CD4-positive, alpha-beta memory T cell (primary cell): ENCODE results near the gene CCSER1. TPM values are rescaled to one million over a fixed set of nuclear protein-coding genes. Genes with fewer than 3 reads are reported as not detected.

ENCODE experiments used
- CTCF ChIA-PET: fragments of 350-600 bp; sonication (Branson Sonifier 250); formaldehyde crosslinking; loops from one replicate; lab custom pipeline; 2021; ENCODE audit warnings: inconsistent platforms; ENCODE audit not compliant: partially characterized antibody; lab: Charles Lee
- POLR2A ChIA-PET: fragments of 350-600 bp; sonication (Branson Sonifier 250); formaldehyde crosslinking; loops from one replicate; lab custom pipeline; 2021; ENCODE audit not compliant: partially characterized antibody; lab: Charles Lee
- DNase-seq, 5 donors: peaks; one replicate each; pipeline versions ENCODE4 v3.0.0 to v3.0.0-alpha.2; 2020 to 2022; ENCODE audit warnings: mixed read lengths in 1 of 5
- H3K27ac ChIP-seq: one replicate; pipeline ENCODE4 v1.7.0; 2013; ENCODE audit warnings: low read depth, low read length
- H3K27me3 ChIP-seq: 2 replicates; pipeline ENCODE4 v1.7.0; 2013; ENCODE audit warnings: mild to moderate bottlenecking, low read length, moderate library complexity; ENCODE audit not compliant: insufficient read depth
- H3K36me3 ChIP-seq: 2 replicates; pipeline ENCODE4 v1.7.0; 2013; ENCODE audit warnings: mild to moderate bottlenecking, low read length, moderate library complexity; ENCODE audit not compliant: insufficient read depth
- H3K4me1 ChIP-seq: 2 replicates; pipeline ENCODE4 v1.7.0; 2013; ENCODE audit warnings: mild to moderate bottlenecking, low read length, moderate library complexity; ENCODE audit not compliant: insufficient read depth
- H3K4me3 ChIP-seq, 2 donors: one replicate each; pipeline ENCODE4 v1.7.0; 2013; ENCODE audit warnings: low read length in 2 of 2, mild to moderate bottlenecking in 1 of 2
- H3K9me3 ChIP-seq, 2 donors: one replicate each; pipeline ENCODE4 v1.7.0; 2013; ENCODE audit warnings: low read length in 2 of 2, control low read depth in 1 of 2; ENCODE audit not compliant: control insufficient read depth in 1 of 2
- H3K27ac Mint-ChIP-seq, 7 donors: one replicate each; pipeline ENCODE4 v1.8.0; 2020 to 2021; ENCODE audit warnings: mixed read lengths in 7 of 7, mild to moderate bottlenecking in 6 of 7, inconsistent platforms in 3 of 7, moderate library complexity in 3 of 7
- H3K27me3 Mint-ChIP-seq, 2 donors: one replicate each; pipeline ENCODE4 v1.8.0; 2020 to 2021; ENCODE audit warnings: mixed read lengths in 2 of 2
- H3K36me3 Mint-ChIP-seq, 2 donors: one replicate each; pipeline ENCODE4 v1.8.0; 2020 to 2021; ENCODE audit warnings: mixed read lengths in 2 of 2, inconsistent platforms in 1 of 2, mild to moderate bottlenecking in 1 of 2
- H3K4me1 Mint-ChIP-seq, 4 donors: one replicate each; pipeline ENCODE4 v1.8.0; 2020 to 2021; ENCODE audit warnings: mixed read lengths in 4 of 4, mild to moderate bottlenecking in 1 of 4
- H3K4me3 Mint-ChIP-seq, 8 donors: one replicate each; pipeline ENCODE4 v1.8.0; 2020 to 2021; ENCODE audit warnings: mixed read lengths in 8 of 8, mild to moderate bottlenecking in 7 of 8, moderate library complexity in 6 of 8, inconsistent platforms in 3 of 8
- H3K9me3 Mint-ChIP-seq, 8 donors: one replicate each; pipeline ENCODE4 v1.8.0; 2020 to 2021; ENCODE audit warnings: mixed read lengths in 8 of 8, mild to moderate bottlenecking in 5 of 8, inconsistent platforms in 3 of 8, moderate library complexity in 1 of 8
- intact Hi-C: fragments of 100-400 bp; cut with micrococcal nuclease; formaldehyde crosslinking; loops from one replicate; pipeline ENCODE4 v1.15.1; 2023
- polyA plus RNA-seq, 2 donors: library from polyadenylated mRNA; unstranded; fragments of 300-500 nt; fragmentation: Illumina TruSeq; gene quantifications; one replicate each; pipeline ENCODE4 v1.2.3, GENCODE V29; 2021
- total RNA-seq, 2 experiments: library from RNA; stranded (reverse); gene quantifications; one replicate each; pipeline ENCODE4 v1.2.3, GENCODE V29; 2021

Gene CCSER1
- total and polyA plus RNA-seq, 4 experiments from 2014 or later: 0.47 to 2.0 (median 1.7) TPM; not detected in 1

- intact Hi-C loops: no loop called here
- Mint-ChIP-seq H3K27ac (no peak overlapping the region), H3K4me1 (no peaks in the 10 kb centered on the region), H3K9me3 (peaks cover 0 to 5% (median 2%) of the 10 kb centered on the region in 8 donors), H3K4me3 (no peak overlapping the region), H3K27me3 (no peaks in the 10 kb centered on the region), H3K36me3 (no peaks in the 10 kb centered on the region)
- Histone ChIP-seq H3K36me3 (no peaks in the 10 kb centered on the region), H3K27me3 (no peaks in the 10 kb centered on the region), H3K27ac (no peak overlapping the region), H3K9me3 (no peaks in the 10 kb centered on the region), H3K4me1 (no peaks in the 10 kb centered on the region), H3K4me3 (no peak overlapping the region)
- POLR2A ChIA-PET: no interaction called here
- DNase-seq: no peak
- CTCF ChIA-PET: no interaction called here
These were observed 1094.8 kb downstream of the CCSER1 start for GRCh38 chr4:91222014-91222413.

DNA sequence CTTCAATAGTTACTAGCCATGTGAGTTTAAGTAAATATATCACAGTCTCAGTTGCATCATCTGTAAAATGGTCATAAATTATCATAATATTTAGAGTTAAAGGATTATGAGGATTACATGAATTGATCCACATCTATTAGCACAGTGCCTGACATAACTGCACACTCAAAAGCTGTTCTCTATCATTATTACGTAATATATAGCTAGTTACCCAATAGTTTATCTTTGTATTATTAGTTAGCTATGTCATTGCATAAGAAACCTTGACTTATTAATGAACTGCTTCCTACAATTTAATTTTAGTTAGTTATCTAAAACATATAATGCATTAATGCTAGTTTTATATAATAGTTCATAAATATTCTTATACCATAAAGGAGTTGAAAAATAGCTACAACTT lies 1099.7 kb downstream of the CCSER1 start:
- H3K27me3 ChIP-seq: no peaks in the 10 kb centered on the region
- no peak overlapping the region for H3K27ac Mint-ChIP-seq
- H3K4me1 Mint-ChIP-seq: no peaks in the 10 kb centered on the region
- H3K27ac ChIP-seq: no peak overlapping the region
- H3K9me3 Mint-ChIP-seq: peaks cover 0 to 5% (median 3%) of the 10 kb centered on the region in 8 donors
- CTCF ChIA-PET: no interaction called here
- no peak overlapping the region for H3K4me3 ChIP-seq
- H3K27me3 Mint-ChIP-seq: no peaks in the 10 kb centered on the region
- no peak overlapping the region for H3K4me3 Mint-ChIP-seq
- intact Hi-C loops: no loop called here
- POLR2A ChIA-PET: no interaction called here
- H3K9me3 ChIP-seq: no peaks in the 10 kb centered on the region
- H3K36me3 ChIP-seq: no peaks in the 10 kb centered on the region
- H3K4me1 ChIP-seq: no peaks in the 10 kb centered on the region
- no peaks in the 10 kb centered on the region for H3K36me3 Mint-ChIP-seq
- DNase-seq: no peak

DNA sequence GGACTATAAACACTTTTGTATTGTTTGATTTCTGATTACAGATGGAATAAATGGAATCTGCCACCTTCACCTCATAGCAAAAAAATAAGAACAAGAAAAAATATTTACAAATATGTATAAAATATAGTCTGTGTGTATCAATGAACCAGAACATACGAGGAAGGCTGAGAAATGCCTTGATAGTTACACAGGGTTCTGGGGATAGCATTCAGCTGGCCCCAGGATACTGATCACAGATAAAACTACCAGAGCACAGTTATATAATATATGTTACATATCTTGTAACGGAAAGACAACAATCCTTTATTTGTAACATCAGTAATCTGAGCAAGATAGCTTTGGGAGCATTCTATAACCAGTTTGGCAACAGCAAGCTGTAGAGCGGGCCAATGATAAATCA lies 1101.5 kb downstream of the CCSER1 start:
- no peaks in the 10 kb centered on the region for H3K9me3 ChIP-seq
- peaks cover 0 to 5% (median 3%) of the 10 kb centered on the region in 8 donors for H3K9me3 Mint-ChIP-seq
- no peaks in the 10 kb centered on the region for H3K27me3 ChIP-seq
- POLR2A ChIA-PET: no interaction called here
- intact Hi-C loops: no loop called here
- no peak overlapping the region for H3K4me3 ChIP-seq
- H3K36me3 Mint-ChIP-seq: no peaks in the 10 kb centered on the region
- no peak overlapping the region for H3K4me3 Mint-ChIP-seq
- H3K27ac ChIP-seq: no peak overlapping the region
- CTCF ChIA-PET: no interaction called here
- DNase-seq: no peak
- no peaks in the 10 kb centered on the region for H3K4me1 Mint-ChIP-seq
- no peaks in the 10 kb centered on the region for H3K36me3 ChIP-seq
- no peaks in the 10 kb centered on the region for H3K4me1 ChIP-seq
- no peaks in the 10 kb centered on the region for H3K27me3 Mint-ChIP-seq
- H3K27ac Mint-ChIP-seq: no peak overlapping the region

GRCh38 chr4:91233164-91233563 lies 1106.0 kb downstream of the CCSER1 start:
- Mint-ChIP-seq H3K27me3 (no peaks in the 10 kb centered on the region), H3K9me3 (peaks cover 0 to 8% (median 4%) of the 10 kb centered on the region in 8 donors), H3K4me1 (no peaks in the 10 kb centered on the region), H3K36me3 (no peaks in the 10 kb centered on the region), H3K27ac (no peak overlapping the region), H3K4me3 (no peak overlapping the region)
- no peak for DNase-seq
- intact Hi-C loops: no loop called here
- Histone ChIP-seq H3K27ac (no peak overlapping the region), H3K9me3 (peaks cover 0 to 3% of the 10 kb centered on the region in 2 donors), H3K36me3 (no peaks in the 10 kb centered on the region), H3K27me3 (no peaks in the 10 kb centered on the region), H3K4me3 (no peak overlapping the region), H3K4me1 (no peaks in the 10 kb centered on the region)
- ChIA-PET CTCF (no interaction called here), POLR2A (no interaction called here)

DNA sequence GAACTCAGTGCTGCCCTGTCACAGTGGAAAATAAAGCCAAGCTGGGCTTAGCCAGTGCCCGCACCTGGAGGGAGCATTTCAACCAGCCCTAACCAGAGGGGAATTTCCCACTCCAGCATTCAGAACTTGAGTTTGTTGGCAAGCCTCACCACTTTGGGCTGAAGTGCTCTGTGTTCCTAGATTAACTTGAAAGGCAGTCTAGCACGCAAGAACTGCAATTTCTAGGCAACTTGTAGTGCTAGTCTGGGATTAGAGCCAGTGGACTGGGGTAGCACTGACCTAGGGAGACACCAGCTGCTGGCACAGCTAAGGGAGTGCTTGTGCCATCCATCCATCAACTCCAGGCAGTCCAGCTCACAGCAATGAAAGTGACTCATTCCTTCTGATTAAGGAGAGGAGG lies 1115.9 kb downstream of the CCSER1 start:
- Mint-ChIP-seq H3K27me3 (no peaks in the 10 kb centered on the region), H3K4me1 (no peaks in the 10 kb centered on the region), H3K27ac (no peak overlapping the region), H3K36me3 (no peaks in the 10 kb centered on the region), H3K9me3 (peaks cover 0 to 16% (median 10%) of the 10 kb centered on the region in 8 donors), H3K4me3 (no peak overlapping the region)
- POLR2A ChIA-PET: no interaction called here
- intact Hi-C loops: no loop called here
- Histone ChIP-seq H3K27ac (no peak overlapping the region), H3K4me1 (no peaks in the 10 kb centered on the region), H3K9me3 (peaks cover 0 to under 1% of the 10 kb centered on the region in 2 donors), H3K36me3 (no peaks in the 10 kb centered on the region), H3K4me3 (no peak overlapping the region), H3K27me3 (no peaks in the 10 kb centered on the region)
- DNase-seq: no peak
- CTCF ChIA-PET: no interaction called here

DNA sequence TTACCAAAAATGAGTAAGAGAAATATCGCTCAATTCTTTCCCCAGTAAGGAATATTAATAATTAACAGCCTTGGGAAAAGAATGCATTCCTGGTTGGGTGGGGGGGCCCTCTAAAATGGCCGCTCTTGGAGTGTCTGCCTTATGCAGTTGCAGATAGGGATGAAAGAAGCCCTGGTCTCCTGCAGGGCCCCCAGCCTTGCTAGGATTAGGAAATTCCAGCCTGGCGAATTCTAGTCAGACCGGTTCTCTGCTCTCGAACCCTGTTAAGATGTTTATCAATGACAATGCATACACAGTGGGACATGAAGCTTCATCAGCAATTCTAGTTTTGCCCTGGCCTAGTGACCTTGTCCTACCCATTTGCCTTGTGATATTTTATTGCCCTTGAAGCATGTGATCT lies 1128.8 kb downstream of the CCSER1 start:
- no peak overlapping the region for H3K27ac ChIP-seq
- ChIA-PET POLR2A (no interaction called here), CTCF (no interaction called here)
- H3K9me3 Mint-ChIP-seq: peaks cover 0 to 21% (median 7%) of the 10 kb centered on the region in 8 donors
- intact Hi-C loops: no loop called here
- no peaks in the 10 kb centered on the region for H3K27me3 Mint-ChIP-seq
- no peak overlapping the region for H3K4me3 ChIP-seq
- no peak overlapping the region for H3K4me3 Mint-ChIP-seq
- no peaks in the 10 kb centered on the region for H3K36me3 Mint-ChIP-seq
- no peaks in the 10 kb centered on the region for H3K4me1 Mint-ChIP-seq
- no peaks in the 10 kb centered on the region for H3K27me3 ChIP-seq
- no peaks in the 10 kb centered on the region for H3K4me1 ChIP-seq
- no peaks in the 10 kb centered on the region for H3K36me3 ChIP-seq
- no peaks in the 10 kb centered on the region for H3K9me3 ChIP-seq
- DNase-seq: no peak
- no peak overlapping the region for H3K27ac Mint-ChIP-seq

DNA sequence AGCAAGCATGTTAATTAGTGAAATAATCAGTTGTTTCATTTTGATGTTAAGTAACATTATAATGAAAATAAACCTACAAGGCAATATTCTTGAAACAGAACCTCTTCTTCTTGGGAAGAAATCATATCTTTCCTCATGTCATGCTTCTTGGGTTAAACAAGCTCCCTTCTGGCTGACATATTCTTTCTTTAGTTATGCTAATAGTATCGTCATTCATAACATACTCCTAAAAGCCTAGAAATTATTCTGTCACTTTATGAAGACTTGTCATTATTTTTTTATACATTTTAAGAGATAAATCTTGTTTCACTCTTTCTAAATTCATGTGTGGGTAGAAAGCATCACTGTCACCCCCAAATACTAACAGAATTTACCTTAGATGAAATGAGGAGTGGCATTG lies 1129.6 kb downstream of the CCSER1 start:
- Mint-ChIP-seq H3K4me1 (no peaks in the 10 kb centered on the region), H3K4me3 (no peak overlapping the region), H3K9me3 (peaks cover 1 to 21% (median 8%) of the 10 kb centered on the region in 8 donors), H3K36me3 (no peaks in the 10 kb centered on the region), H3K27me3 (no peaks in the 10 kb centered on the region), H3K27ac (no peak overlapping the region)
- ChIA-PET CTCF (no interaction called here), POLR2A (no interaction called here)
- H3K27me3 ChIP-seq: no peaks in the 10 kb centered on the region
- intact Hi-C loops: no loop called here
- H3K36me3 ChIP-seq: no peaks in the 10 kb centered on the region
- H3K4me3 ChIP-seq: no peak overlapping the region
- DNase-seq: no peak
- H3K4me1 ChIP-seq: no peaks in the 10 kb centered on the region
- H3K9me3 ChIP-seq: no peaks in the 10 kb centered on the region
- no peak overlapping the region for H3K27ac ChIP-seq

GRCh38 chr4:91257721-91258120 lies 1130.5 kb downstream of the CCSER1 start:
- no peaks in the 10 kb centered on the region for H3K9me3 ChIP-seq
- ChIA-PET POLR2A (no interaction called here), CTCF (no interaction called here)
- no peaks in the 10 kb centered on the region for H3K36me3 Mint-ChIP-seq
- no peak overlapping the region for H3K4me3 ChIP-seq
- H3K27me3 Mint-ChIP-seq: no peaks in the 10 kb centered on the region
- no peaks in the 10 kb centered on the region for H3K36me3 ChIP-seq
- no peaks in the 10 kb centered on the region for H3K27me3 ChIP-seq
- no peaks in the 10 kb centered on the region for H3K4me1 ChIP-seq
- H3K9me3 Mint-ChIP-seq: peaks cover 2 to 21% (median 8%) of the 10 kb centered on the region in 8 donors
- H3K4me3 Mint-ChIP-seq: no peak overlapping the region
- no peak overlapping the region for H3K27ac ChIP-seq
- H3K4me1 Mint-ChIP-seq: no peaks in the 10 kb centered on the region
- H3K27ac Mint-ChIP-seq: no peak overlapping the region
- DNase-seq: no peak
- intact Hi-C loops: no loop called here
